DND-41 (cell line): ENCODE results near the gene EPB41L4A.

ENCODE experiments used
- ATAC-seq: fragments of 200-7000 bp; cut with Tn5 transposase; 3 replicates; pipeline ENCODE4 v1.9.1; 2021; ENCODE audit warnings: low read depth; ENCODE audit not compliant: insufficient read depth
- DNase-seq: peaks from one replicate; pipeline ENCODE4 v3.0.0-alpha.2; 2020
- H2AFZ ChIP-seq: 2 replicates; pipeline ENCODE4 v1.6.0; 2012; ENCODE audit warnings: low read depth, low read length
- H3K27ac ChIP-seq: 2 replicates; pipeline ENCODE4 v1.5.1; 2012; ENCODE audit warnings: low read length, inconsistent platforms
- H3K27me3 ChIP-seq: fragments of 200-600 bp; sonication (generic); 2 replicates; pipeline ENCODE4 v1.6.0; 2012; ENCODE audit warnings: low read length, mild to moderate bottlenecking, inconsistent platforms; ENCODE audit not compliant: insufficient read depth, poor library complexity
- H3K36me3 ChIP-seq: 2 replicates; pipeline ENCODE4 v1.5.1; 2012; ENCODE audit warnings: low read length, inconsistent platforms; ENCODE audit not compliant: insufficient read depth
- H3K4me1 ChIP-seq: 2 replicates; pipeline ENCODE4 v1.5.1; 2012; ENCODE audit warnings: mild to moderate bottlenecking, low read length; ENCODE audit not compliant: insufficient read depth
- H3K4me2 ChIP-seq: 2 replicates; pipeline ENCODE4 v1.6.0; 2012; ENCODE audit warnings: mild to moderate bottlenecking, moderate library complexity, low read length, inconsistent platforms; ENCODE audit not compliant: insufficient read depth
- H3K4me3 ChIP-seq, 2 experiments: fragments of 200-600 bp in 1 of 2; shearing (Covaris generic) in 1 of 2; 2 replicates each; pipeline ENCODE4 v1.5.1; 2012 to 2016; ENCODE audit warnings: inconsistent platforms in 2 of 2, low read length in 2 of 2, mild to moderate bottlenecking in 2 of 2, low read depth in 1 of 2, moderate library complexity in 1 of 2
- H3K79me2 ChIP-seq: 2 replicates; pipeline ENCODE4 v1.6.0; 2012; ENCODE audit warnings: low read length, inconsistent platforms; ENCODE audit not compliant: insufficient read depth
- H3K9ac ChIP-seq: 2 replicates; pipeline ENCODE4 v1.6.0; 2012; ENCODE audit warnings: low read depth, mild to moderate bottlenecking, inconsistent platforms, low read length, moderate library complexity
- H3K9me3 ChIP-seq: 2 replicates; pipeline ENCODE4 v1.5.1; 2012; ENCODE audit warnings: low read length, moderate library complexity, mild to moderate bottlenecking, inconsistent platforms; ENCODE audit not compliant: insufficient read depth, severe bottlenecking
- H4K20me1 ChIP-seq: 2 replicates; pipeline ENCODE4 v1.6.0; 2012; ENCODE audit warnings: low read length; ENCODE audit not compliant: insufficient read depth
- EZH2 ChIP-seq: IDR thresholded peaks from 3 replicates; pipeline ENCODE4 v1.6.1; 2012; ENCODE audit warnings: borderline replicate concordance, low read depth, mild to moderate bottlenecking, moderate library complexity, low read length, inconsistent platforms; ENCODE audit not compliant: severe bottlenecking
- TF ChIP-seq, protein P1 (sequence below): IDR thresholded peaks from 2 replicates; pipeline ENCODE4 v1.5.1; 2012; ENCODE audit warnings: borderline replicate concordance, low read length, moderate library complexity, mild to moderate bottlenecking; ENCODE audit not compliant: poor library complexity, severe bottlenecking; ENCODE audit errors: extremely low read depth

Gene EPB41L4A

DNA sequence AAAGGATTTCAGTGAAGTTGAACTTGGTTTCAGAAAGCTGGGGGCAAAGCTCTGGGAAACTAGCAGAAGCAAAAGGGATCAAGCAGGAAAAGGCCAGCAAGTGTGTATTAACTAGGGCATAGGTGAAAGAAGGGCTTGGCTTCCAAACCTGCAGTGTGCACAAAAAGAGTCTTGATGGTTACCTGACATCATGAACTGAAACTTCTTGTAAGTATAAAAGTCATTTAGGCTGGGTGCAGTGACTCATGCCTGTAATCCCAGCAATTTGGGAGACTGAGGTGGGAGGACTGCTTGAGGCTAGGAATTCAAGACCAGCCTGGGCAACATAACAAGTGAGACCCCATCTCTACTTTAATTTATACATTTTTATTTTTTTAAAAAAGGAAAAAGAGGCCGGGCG is 216.4 kb downstream of the EPB41L4A start:
- peaks cover 25% of the 10 kb centered on the region for H3K27me3 ChIP-seq
- H3K4me2 ChIP-seq, result no peak overlapping the region
- H4K20me1 ChIP-seq, result no peaks in the 10 kb centered on the region
- H2AFZ ChIP-seq, result no peak overlapping the region
- no peaks in the 10 kb centered on the region for H3K36me3 ChIP-seq
- no peak for ATAC-seq
- DNase-seq, result no peak
- no peak overlapping the region for H3K9ac ChIP-seq
- no peaks in the 10 kb centered on the region for H3K9me3 ChIP-seq
- TF ChIP-seq, protein P1, sequence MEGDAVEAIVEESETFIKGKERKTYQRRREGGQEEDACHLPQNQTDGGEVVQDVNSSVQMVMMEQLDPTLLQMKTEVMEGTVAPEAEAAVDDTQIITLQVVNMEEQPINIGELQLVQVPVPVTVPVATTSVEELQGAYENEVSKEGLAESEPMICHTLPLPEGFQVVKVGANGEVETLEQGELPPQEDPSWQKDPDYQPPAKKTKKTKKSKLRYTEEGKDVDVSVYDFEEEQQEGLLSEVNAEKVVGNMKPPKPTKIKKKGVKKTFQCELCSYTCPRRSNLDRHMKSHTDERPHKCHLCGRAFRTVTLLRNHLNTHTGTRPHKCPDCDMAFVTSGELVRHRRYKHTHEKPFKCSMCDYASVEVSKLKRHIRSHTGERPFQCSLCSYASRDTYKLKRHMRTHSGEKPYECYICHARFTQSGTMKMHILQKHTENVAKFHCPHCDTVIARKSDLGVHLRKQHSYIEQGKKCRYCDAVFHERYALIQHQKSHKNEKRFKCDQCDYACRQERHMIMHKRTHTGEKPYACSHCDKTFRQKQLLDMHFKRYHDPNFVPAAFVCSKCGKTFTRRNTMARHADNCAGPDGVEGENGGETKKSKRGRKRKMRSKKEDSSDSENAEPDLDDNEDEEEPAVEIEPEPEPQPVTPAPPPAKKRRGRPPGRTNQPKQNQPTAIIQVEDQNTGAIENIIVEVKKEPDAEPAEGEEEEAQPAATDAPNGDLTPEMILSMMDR, result no peak
- no peak for TF ChIP-seq EZH2
- H3K79me2 ChIP-seq, result no peaks in the 10 kb centered on the region
- no peaks in the 10 kb centered on the region for H3K4me1 ChIP-seq
- H3K27ac ChIP-seq, result no peak overlapping the region
- no peak overlapping the region for H3K4me3 ChIP-seq

DNA sequence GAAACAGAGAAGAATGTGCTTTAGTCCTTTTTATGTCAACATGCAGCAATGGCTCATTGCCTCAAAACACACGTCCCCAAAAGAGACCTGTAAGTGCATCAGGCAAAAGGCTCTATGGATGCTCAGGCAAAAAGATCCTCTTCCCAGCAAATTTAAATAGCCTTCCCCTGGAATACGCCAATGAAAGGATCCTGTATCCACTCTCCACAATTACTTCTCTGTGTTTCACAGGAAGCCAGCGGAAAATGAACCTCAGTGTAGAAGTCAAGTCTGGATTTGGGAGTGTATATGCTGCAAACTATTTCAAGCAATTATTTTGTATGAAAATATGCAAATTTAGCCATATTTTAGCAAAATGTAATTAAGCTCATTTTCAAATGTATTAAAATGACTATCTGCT is 217.9 kb downstream of the EPB41L4A start:
- TF ChIP-seq EZH2, result no peak
- TF ChIP-seq, protein P1, result no peak
- DNase-seq (no peak), ATAC-seq (no peak)
- Histone ChIP-seq H3K36me3 (no peaks in the 10 kb centered on the region), H3K4me3 (no peak overlapping the region), H3K9ac (no peak overlapping the region), H4K20me1 (no peaks in the 10 kb centered on the region), H3K27me3 (peaks cover 19% of the 10 kb centered on the region), H2AFZ (no peak overlapping the region), H3K79me2 (no peaks in the 10 kb centered on the region), H3K27ac (no peak overlapping the region), H3K4me2 (no peak overlapping the region), H3K4me1 (no peaks in the 10 kb centered on the region), H3K9me3 (no peaks in the 10 kb centered on the region)

DNA sequence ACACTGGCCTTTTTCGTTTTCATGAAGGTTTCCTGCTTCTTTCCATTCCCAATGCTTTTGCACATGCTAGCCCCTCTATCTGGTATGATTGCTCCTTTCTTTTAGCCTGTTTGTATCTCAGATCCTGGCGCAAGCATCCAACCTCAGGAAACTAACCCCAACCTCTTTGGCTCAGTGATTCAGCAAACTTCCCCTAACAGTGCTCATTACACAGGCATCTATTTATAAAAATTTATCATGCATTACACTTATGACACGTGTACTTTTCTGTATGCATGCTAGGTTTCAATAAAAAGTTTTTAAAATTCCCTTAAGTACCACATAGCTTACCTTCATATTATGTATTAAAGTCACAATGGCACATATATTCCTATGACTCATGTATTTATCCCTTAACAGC is 218.9 kb downstream of the EPB41L4A start:
- H3K36me3 ChIP-seq, result no peaks in the 10 kb centered on the region
- no peaks in the 10 kb centered on the region for H3K4me1 ChIP-seq
- DNase-seq (no peak), ATAC-seq (no peak)
- peaks cover 22% of the 10 kb centered on the region for H3K27me3 ChIP-seq
- H3K9me3 ChIP-seq, result no peaks in the 10 kb centered on the region
- no peaks in the 10 kb centered on the region for H4K20me1 ChIP-seq
- H3K27ac ChIP-seq, result no peak overlapping the region
- H3K79me2 ChIP-seq, result no peaks in the 10 kb centered on the region
- TF ChIP-seq, protein P1, result no peak
- H3K4me2 ChIP-seq, result no peak overlapping the region
- H3K4me3 ChIP-seq, result no peak overlapping the region
- no peak overlapping the region for H2AFZ ChIP-seq
- H3K9ac ChIP-seq, result no peak overlapping the region

DNA sequence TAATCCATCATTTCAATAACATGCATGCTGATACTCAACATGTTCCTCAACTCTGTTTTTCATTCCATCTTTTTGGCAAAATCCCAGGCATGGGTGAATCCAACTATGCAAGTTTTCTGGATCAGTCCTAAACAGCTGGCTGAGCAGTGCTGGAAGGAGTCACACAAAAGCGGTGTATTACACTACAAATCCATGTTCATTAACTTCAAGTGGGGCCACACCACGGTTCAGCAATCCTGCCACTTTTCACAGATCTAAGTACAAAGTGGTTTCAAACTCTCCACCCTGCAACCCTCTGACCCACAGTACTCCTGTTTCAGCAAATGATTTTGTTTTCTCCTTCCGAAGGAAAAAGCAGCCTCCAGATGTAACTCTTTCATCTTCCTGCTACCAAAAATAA is 222.5 kb downstream of the EPB41L4A start:
- no peak overlapping the region for H2AFZ ChIP-seq
- H3K27ac ChIP-seq, result no peak overlapping the region
- DNase-seq (no peak), ATAC-seq (no peak)
- no peaks in the 10 kb centered on the region for H3K9me3 ChIP-seq
- no peaks in the 10 kb centered on the region for H3K79me2 ChIP-seq
- H3K4me3 ChIP-seq, result no peak overlapping the region
- no peaks in the 10 kb centered on the region for H3K36me3 ChIP-seq
- no peaks in the 10 kb centered on the region for H4K20me1 ChIP-seq
- H3K4me2 ChIP-seq, result no peak overlapping the region
- H3K4me1 ChIP-seq, result no peaks in the 10 kb centered on the region
- TF ChIP-seq, protein P1, result no peak
- no peak for TF ChIP-seq EZH2
- H3K27me3 ChIP-seq, result peaks cover 9% of the 10 kb centered on the region
- no peak overlapping the region for H3K9ac ChIP-seq
